HG02678 (cell line): Measurements from ENCODE around the gene LHFPL2.

ENCODE experiments used
- ATAC-seq: cut with Tn5 transposase; IDR thresholded peaks from one replicate; pipeline ENCODE4 v1.9.1; 2021; ENCODE audit warnings: mild to moderate bottlenecking, moderate library complexity; ENCODE audit not compliant: unreplicated experiment

LHFPL2 gene

DNA sequence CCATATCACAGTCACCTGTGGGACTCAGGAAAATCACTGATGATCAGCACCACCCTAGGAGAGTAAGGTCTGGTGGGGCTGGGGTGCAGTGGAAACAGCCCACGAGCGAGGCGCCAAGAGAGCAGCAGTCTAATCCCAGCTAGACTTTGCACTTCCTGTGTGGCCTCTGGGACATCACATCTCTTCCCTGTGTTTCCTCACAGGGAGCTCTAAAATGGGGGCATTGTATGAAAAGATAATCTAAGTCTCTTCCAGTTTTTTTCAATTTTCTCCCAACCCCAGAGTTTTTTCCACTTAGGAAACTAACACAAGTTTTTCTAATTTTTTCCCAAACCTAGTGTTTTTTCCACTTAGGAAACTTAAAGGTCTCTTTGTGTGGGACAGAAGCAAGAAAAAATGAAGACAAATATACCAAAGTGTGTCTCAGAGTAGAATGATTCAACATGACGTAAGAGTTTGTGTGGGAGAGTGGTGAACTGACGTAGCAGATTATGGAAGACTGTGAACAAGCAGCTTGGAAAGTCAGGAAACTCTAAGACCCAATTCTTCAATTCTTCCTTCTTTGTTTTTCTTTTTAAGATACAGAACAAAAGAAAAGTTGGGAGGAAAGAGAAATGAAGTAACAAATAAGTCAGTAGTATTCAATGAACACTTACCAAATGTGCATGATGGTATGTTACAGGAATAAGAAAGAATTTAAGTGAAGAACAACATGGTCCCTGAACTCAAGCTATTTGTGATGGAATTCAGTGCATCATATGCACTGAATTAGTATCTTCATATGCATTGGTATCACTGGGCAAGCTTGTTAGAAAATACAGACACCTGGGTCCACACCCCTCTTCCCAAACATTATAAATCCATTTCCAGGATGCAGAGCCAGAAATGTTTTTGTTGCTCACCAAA, 51.3 kb downstream of the LHFPL2 start:
- ATAC-seq, result no peak

DNA sequence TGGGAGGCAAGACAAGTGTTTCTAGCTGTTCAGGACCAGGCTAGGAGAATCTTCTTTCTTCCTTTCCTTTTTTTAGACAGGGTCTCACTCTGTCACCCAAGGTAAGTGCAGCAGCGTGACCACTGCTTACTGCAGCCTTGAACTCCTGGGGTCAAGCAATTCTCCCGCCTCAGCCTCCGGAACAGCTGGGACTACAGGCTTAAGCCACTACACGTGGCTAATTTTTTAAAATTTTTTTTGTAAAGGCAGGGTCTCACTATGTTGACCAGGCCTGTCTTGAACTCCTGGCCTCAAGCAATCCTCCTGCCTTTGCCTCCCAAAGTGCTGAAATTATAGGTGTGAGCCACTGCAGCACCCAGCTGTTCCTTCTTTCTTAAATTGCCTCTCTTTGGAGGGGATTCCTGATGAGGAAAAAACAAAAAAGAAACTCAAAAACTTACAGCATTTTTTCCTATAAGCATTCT, 53.1 kb downstream of the LHFPL2 start:
- no peak for ATAC-seq

DNA sequence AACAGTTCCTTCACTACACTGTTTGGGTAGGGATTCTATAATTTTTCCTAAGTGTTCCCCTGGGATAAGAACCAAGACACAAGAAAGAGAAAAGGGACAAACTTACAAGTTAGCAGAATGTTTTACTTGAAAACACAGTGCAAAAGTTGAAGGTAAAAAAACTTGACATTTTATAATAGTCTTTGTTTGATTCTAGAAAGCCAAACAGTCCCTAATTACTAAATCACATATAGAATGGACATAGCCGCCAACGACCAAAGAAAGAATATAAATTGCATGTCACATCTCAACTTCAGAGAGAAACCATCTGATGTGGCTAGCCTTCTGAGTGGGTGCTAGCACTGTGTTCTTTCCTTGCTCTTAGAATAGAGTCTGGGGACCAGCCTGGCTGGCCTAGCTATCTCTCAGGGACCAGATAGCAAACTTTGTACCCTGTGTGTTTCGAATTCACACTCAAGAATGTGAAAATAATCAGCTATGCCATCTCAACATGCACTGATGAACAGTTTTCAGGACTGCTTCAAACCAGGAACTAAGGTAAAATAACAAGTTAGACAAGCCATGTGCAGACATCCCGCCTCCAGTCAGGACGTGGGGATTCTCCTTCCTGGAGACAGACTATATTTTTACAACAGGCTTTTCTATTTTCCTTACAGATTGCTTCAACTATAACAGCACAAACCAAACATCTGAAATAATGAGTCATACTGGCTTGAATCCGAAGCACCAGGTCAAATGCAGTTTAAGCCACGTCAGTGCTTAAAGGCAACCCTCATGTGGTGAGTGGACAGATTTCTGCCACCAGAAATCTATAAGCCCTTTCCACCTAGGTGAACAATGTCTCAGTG, 53.7 kb downstream of the LHFPL2 start:
- no peak for ATAC-seq

DNA sequence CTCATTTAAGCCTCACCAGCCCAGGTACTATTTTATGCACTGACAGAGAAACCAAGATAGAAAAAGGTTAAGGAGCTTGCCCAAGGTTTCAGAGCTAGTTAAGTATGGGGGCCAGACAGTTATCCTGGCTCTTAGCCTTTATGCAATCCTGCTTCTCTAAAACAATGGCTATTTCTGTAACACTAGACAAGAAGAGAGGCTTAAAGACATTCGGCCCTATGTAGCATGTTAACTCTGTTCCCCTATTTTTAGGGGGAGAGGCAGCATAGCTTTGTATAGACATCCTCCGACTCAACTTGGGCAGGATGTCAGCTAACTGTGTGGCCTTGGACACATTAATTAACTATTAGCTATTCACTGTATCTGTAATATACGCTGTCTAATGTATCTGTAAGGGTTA, 54.6 kb downstream of the LHFPL2 start:
- ATAC-seq, result no peak

DNA sequence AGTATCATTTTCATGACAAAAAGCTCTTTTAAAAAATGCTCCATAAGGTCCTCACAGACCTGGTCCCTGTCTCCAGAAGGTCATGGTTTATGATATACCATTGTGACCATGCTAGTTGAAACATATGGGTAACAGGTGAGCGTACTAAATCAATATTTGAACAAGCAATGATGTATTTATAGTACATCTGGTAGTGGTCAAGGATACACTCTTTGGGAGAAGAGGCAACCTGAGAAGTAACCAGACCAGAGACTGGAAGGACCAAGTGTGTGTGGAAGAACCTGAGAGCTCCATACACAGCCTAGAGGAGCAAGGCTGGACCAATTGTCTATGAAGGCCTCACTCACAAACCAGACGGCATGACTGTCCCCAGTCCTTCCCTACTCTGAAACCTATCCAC, 55.1 kb downstream of the LHFPL2 start:
- ATAC-seq, result no peak

DNA sequence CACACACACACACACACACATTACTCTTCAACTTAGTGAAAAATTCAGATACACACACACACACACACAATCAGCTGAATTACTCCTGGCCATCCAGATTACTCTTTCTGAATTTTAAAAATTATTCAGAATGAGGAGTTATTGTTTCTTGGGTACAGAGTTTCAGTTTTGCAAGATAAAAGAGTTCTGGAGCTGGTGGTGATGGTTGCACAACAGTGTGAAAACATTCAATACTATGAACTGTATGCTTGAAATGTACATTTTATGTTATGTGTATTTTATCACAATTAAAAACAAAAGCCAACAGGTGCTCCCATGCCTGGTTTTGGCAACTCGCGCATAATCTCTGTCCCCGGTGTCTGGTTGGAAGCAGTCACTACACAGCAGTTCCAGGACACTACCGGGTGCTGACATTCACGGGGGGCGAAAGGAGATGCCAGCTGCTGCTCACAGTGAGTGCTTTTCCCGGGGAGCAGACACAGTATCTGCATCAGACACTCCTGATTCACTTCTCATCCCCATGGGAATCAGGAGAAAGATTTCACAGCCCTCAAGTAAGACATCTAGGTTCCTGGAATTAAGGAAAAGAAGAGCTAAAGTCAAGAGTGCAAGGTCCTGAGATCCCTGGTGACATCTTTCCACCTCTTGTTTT, 55.7 kb downstream of the LHFPL2 start:
- no peak for ATAC-seq

DNA sequence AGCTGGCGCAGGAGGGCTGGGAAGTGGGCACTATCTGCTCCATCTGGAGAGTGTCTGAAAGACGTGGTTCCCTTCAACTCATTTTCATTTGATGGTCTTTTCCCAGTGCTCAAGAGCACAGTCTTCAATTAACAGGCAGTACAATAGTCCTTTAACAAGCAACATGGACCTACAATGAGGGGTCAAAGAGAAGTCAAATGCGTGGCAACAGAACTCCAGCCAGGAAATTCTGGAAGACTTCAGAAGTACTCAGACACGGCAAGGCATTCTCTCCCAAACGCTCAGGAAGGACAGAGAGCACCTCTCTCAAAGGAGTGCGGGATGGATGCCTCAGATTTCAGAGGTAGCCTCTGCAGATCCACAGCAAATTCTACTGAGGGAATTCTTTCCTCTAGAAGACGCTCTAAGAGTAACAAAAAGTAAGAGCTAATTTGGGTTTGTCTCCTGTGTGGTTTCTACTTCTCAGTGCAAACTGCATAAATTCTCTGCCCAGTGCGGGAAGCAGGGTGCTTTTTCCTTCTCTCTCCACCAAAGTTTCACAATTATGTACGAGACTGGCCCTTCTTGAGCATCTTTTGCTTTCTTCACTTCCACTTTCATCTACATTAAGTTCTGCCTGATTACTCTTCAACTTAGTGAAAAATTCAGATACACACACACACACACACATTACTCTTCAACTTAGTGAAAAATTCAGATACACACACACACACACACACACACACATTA, 56.4 kb downstream of the LHFPL2 start:
- ATAC-seq, result peak; percentile 81

DNA sequence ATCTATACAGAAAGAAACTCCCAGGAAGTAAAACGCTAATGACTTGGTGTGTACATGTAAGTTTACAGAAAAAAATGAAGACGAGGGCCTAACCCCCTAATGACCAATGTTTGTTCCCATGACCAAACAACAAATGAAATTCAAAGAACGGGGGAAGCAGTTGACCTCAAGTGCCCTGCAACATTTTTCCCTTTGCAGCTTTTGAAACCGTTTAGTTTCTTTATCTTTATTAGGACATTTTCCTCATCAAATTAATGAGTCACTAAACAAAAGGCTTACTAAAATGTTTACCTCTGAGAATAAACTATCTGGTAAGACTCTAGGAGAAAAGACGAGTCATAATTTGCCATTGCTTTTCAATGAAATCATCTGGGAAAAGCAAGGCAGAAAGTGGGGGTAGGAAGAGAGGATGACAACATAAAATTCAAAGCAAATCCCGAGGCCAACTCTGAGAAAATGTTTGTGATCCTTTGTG, 57.4 kb downstream of the LHFPL2 start:
- no peak for ATAC-seq

DNA sequence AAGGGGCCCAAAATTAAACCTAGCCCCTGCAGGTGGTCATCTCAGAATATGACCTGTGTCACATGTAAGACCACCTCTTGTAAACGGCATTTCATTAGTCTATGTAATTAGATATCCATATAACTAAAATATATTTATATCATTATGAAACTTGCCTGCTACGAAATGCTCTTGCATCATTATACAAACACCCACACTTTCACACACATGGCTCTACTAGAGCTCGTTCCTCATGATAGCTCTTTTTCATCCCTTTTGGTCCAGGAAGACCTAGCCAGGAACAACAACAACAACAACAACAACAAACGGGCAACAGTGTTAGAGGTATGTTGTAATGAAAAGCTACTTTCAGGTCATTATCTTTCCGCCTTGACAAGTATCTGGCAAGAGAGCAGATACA, 58.6 kb downstream of the LHFPL2 start:
- no peak for ATAC-seq

DNA sequence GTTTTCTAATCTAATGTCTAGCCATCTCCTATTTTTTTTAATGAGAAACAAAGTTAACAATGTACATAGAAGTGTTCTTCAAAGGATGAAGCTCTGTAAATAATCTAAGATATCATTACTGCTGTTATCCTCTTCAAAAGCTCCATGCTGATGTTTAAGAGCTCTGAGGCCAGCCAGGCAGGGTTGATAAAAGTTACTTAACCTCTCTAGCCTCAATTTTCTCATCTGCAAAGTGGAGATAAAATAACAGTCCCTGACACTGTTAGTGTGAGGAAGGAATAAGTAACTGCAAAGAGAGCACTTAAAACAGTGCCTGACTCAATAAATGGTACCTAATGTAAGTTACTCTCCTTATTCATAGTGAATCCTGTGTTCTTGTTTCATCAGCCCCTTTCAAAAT, 60.1 kb downstream of the LHFPL2 start:
- no peak for ATAC-seq

DNA sequence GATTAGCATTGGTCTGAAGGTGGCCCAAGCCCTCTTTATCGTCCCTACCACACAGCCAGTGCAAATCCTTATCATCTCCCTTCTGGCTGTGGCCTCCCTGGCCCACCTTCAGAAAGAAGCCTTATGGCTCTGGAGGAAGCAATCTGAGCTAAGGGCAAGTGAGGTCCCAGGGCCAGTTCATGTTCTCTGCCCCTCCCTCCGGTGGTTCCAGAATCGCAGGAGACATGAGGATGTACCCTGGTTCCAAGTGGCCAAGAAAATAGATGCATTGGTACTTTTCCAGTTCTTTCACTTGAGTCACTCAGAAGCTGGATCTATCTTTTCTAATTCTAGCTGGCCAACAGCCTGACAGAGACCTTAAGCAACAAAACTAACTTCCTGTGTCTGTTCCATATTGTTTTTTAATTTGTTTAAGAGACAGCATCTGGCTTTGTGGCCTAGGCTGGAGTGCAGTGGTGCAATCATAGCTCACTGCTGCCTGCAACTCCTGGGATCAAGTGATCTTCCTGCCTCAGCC, 60.7 kb downstream of the LHFPL2 start:
- ATAC-seq, result no peak

DNA sequence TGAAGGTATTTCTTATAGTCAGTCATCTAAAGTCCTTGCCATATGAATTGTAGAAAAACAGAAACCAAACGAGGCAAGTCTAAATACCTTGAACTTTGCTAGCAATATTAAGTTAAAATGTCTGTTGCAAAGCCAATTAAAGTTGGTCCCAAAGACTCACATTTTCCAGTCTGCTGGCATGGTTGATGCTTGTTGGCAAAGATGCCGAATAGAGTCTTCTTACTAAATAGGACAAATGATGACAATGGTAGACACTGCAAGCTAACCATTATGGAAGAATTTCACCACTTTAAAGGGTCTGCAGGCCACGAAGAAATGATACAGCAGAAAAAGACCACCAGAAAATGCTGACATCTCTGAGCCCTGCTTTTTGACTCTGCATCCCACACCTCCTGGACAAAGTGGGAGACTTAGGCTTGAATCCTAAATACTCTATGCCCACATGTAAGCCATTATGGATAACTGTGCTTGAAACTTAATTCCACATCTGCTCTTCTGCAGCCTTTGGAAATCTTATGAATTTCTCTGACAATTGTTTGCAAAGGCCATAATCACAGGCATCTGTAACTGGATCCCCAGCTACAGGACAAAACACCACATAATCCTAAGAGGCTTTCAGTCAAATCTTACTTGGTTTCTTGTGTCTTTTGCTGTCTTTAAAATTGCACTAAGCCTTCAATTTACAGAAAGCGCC, 61.3 kb downstream of the LHFPL2 start:
- ATAC-seq, result no peak

DNA sequence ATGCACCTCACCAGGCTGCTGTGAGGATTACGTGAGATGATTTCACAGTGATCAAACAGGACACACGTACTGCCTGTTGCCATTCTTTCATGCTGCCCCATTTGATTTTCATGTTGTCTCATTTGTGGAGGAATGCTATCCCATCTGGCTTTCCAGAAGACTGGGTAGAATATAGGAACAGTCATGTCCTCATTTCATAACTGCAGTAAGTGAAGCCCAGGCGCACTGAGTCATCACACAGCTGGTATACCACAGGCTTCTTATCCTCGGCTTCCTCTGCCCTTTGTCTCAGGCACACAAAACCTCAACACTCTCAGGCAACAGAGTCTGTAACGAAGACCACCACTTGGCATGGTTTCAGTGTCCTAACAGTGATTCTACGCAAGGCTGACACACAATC, 62.3 kb downstream of the LHFPL2 start:
- ATAC-seq, result no peak

DNA sequence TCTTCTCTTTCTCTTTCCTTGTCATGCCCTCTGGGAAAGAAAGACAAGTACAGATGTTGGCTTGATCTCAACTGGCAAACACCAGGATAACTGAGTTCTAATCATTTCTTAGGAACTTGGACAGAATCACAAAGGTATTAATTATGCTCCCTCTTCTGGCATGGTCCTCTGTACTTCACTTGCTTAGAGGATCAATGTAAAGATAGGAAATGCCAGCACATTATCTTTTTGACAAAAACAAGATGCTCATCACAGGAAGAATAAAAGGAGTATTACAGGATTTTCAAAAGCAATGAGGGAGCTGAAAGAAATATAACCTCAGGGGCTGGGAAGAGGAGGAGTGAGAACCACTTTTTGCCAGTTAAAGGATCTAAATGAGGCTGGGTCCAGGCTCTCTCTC, 70.6 kb downstream of the LHFPL2 start:
- ATAC-seq, result no peak

DNA sequence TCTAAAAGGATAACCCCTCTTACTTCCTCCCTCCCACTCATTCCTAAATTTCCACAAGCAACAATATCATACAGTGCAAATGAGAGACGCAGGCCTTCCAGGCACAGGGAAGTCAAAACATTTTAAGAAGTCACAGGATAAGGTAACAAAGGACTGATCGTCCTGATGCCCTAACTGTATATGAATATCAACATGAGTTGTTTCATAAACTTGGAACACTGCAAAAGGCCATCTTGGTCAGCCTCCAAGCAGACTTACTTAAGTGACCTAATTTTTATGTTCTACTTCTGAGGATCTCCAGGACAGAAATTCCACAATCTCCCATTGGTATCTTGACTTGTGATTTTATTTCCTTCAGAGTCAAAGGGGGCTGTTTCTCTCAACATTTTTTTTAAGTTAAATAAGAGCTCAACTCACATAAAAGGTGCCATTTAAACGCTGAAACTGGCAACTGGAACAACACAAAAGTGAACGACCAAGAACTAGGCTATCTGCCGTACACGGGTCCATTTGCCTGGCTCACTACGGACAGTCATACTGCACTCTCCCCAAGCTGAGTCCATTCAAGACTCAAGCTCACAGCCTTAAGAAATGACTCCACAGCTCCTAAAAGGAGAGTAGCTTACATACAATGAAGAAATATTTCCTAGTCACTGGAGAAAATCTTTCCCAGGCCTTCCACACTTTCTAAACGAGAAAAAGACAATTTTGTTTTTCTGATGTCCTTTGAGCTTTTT, 71.3 kb downstream of the LHFPL2 start:
- no peak for ATAC-seq

DNA sequence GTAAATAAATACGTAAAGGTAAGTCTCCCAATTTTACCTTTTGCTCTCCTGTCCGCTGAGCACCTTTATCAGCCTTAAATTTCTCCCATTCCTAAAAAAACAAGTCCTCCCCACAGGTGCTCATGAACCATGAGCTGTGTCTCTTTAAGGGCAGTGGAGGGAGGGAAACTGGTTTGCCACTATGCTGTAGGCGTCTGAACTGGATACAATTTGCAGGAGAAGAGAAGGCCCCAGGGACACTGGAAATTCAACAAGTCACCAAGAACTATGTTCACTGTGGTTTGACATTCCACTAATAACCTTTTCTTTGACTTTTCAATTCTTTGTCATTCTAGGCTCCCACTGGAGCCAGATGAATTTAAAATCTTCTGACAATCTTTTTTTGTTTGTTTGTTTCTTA, 72.2 kb downstream of the LHFPL2 start:
- ATAC-seq, result no peak

DNA sequence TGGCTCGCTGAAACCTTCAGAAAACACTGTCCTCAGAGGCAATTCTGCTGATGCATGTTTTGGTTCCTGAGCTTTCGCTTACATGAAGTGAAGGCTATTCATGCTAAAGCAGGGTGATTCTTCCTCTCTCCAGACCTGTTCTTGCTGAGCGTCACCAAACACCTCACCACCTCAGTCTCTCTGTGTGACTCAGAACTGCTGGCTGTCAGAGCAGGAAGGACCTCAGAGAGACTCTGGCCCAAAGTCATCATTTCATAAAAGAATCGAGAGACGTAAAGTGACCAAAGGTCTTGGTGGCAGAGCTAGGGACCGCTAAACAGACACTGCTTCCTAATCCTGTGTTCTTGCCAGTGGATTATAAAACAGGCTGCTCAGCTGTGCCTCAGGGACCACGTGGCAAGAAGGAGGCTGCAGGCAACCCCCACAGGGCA, 73.8 kb downstream of the LHFPL2 start:
- ATAC-seq, result no peak

DNA sequence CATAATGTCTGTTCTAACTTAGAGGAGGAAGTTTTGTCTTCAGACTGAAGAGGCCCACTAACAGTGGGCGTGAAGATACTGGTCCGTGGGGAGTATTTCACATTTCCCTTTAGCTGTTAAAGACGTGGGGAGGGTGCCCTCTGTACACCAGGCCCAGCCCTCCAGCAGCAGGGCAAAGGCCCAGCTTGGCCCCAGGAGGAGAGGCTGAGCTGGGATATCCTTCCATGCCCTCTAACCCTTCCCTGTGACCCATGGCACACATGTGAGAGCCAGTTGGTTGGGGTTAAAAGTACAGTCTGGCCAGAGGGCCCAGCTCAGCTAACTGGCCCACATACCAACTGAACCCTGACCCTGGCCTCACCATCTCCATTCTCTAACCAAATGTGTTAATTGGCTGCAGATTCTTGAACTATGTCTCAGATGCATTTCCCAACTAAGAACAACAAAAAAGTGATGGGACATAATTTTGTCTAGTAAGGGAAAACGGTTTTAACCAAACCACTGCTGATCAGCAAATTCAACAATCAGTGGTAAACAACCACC, 74.4 kb downstream of the LHFPL2 start:
- no peak for ATAC-seq

DNA sequence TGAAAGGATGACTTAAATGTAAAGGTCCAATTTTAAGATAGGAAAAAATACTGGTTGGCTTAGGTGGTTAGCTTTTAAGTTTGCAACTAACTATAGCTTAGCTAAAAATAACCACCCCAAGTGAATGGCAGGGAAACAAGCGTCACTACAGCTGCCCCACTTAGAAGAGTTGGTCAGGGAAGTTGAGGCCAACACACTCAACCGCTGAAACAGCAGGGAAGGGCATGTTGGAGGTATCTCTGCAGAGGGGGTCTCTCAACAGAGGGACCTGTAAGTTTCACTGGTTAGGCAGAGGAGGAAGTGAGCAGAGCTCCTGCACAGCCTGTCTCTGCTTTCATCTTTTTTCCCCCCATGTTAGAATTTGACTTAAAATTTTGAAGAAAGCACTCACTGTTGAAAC, 75.3 kb downstream of the LHFPL2 start:
- no peak for ATAC-seq
